ENCODE results near the gene TNN. TPM values are rescaled to one million over a fixed set of nuclear protein-coding genes. Genes with fewer than 3 reads are reported as not detected.

The TNN gene
- total RNA-seq, 4 donors from 2014 or later, result 5.9 TPM; not detected in 3

DNA sequence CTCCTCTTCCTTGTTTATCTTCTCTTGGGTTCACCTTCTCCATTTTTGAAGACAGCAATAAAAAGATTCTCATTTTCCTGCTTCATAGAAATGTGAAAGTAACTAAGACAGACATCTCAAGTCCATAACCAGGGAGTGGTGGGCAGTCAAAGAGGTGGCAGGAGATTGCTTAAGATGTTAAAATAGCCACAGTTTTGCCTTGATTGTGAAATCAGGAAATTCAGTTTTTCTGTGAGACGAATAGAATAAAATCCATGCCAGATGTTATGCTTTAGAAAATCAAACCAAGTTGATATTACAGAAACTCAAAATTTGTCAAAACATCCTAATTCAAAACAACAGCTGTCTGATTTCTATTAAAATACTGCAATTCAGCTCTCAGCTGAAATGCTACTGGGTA, 57.2 kb downstream of the TNN start:
- TF ChIP-seq POLR2A (IDR thresholded peaks at IDR 0.05), result no peak
- TF ChIP-seq, protein P1, sequence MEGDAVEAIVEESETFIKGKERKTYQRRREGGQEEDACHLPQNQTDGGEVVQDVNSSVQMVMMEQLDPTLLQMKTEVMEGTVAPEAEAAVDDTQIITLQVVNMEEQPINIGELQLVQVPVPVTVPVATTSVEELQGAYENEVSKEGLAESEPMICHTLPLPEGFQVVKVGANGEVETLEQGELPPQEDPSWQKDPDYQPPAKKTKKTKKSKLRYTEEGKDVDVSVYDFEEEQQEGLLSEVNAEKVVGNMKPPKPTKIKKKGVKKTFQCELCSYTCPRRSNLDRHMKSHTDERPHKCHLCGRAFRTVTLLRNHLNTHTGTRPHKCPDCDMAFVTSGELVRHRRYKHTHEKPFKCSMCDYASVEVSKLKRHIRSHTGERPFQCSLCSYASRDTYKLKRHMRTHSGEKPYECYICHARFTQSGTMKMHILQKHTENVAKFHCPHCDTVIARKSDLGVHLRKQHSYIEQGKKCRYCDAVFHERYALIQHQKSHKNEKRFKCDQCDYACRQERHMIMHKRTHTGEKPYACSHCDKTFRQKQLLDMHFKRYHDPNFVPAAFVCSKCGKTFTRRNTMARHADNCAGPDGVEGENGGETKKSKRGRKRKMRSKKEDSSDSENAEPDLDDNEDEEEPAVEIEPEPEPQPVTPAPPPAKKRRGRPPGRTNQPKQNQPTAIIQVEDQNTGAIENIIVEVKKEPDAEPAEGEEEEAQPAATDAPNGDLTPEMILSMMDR (IDR thresholded peaks at IDR 0.05), result no peak
- H3K36me3 ChIP-seq, result no peaks in the 10 kb centered on the region
- H3K4me1 ChIP-seq, result no peaks in the 10 kb centered on the region
- intact Hi-C loops (cut with DNase I; ENCODE audit: low total_unique reads), result loop anchor here (10.0 kb wide), 1 partner anchor 90 kb away; no protein-coding TSS in a partner anchor
- no peaks in the 10 kb centered on the region for H3K9me3 ChIP-seq
- no peaks in the 10 kb centered on the region for H3K27me3 ChIP-seq
- DNase-seq, result no peak
- H3K4me3 ChIP-seq, result no peak overlapping the region
- peak overlapping the region; percentile 2 to 33 for H3K27ac ChIP-seq

DNA sequence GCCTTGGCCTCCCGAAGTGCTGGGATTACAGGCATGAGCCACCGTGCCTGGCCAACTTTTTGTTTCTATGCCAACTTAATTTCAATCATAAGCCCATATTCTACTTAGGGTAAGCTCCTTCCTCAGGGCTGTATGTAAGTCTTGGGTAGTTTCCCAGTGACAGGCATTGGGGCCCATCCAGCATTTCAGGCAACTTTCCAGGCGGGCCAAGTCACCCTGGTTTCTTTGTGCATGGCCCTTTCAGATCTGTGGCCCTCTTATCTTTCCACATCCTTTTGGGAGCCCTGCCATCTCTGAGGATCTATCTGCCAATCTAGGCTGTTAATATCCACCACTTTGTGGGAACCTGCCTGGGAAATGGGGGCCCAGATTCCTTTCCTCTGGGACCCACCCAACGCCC, 58.7 kb downstream of the TNN start:
- H3K4me3 ChIP-seq, result no peak overlapping the region
- no peaks in the 10 kb centered on the region for H3K36me3 ChIP-seq
- TF ChIP-seq, protein P1 (IDR thresholded peaks at IDR 0.05), result no peak
- no peak for TF ChIP-seq POLR2A (IDR thresholded peaks at IDR 0.05)
- intact Hi-C loops (cut with DNase I; ENCODE audit: low total_unique reads), result loop anchor here (10.0 kb wide), 1 partner anchor 92 kb away; no protein-coding TSS in a partner anchor
- H3K27ac ChIP-seq, result no peak overlapping the region
- DNase-seq, result no peak
- no peaks in the 10 kb centered on the region for H3K27me3 ChIP-seq
- H3K4me1 ChIP-seq, result no peaks in the 10 kb centered on the region
- no peaks in the 10 kb centered on the region for H3K9me3 ChIP-seq

DNA sequence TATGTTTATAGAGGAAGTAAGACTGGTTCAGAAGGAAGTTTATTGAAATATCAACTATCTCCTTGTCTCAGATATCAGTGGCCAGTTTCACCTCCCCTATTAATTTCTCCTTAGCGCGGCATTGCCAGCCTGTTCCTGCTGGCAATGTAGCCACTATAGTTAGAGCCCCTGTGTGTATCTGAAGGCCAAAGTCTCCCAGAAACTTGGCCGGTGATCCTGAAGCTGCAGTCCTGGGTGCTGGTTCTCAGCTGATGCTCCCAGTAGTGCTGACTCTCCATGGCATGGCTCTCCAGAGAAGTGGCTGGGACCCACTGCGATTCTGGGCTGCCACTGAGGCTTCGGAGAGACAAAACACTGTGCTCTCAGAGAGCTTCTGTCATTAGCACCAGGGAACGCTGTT, 59.9 kb downstream of the TNN start:
- intact Hi-C loops (cut with DNase I; ENCODE audit: low total_unique reads), result loop anchor here (10.0 kb wide), 1 partner anchor 93 kb away; no protein-coding TSS in a partner anchor
- H3K36me3 ChIP-seq, result no peaks in the 10 kb centered on the region
- TF ChIP-seq POLR2A (IDR thresholded peaks at IDR 0.05), result no peak
- TF ChIP-seq, protein P1 (IDR thresholded peaks at IDR 0.05), result no peak
- H3K9me3 ChIP-seq, result no peaks in the 10 kb centered on the region
- DNase-seq, result no peak
- H3K27ac ChIP-seq, result no peak overlapping the region
- H3K27me3 ChIP-seq, result no peaks in the 10 kb centered on the region
- no peaks in the 10 kb centered on the region for H3K4me1 ChIP-seq
- H3K4me3 ChIP-seq, result no peak overlapping the region

DNA sequence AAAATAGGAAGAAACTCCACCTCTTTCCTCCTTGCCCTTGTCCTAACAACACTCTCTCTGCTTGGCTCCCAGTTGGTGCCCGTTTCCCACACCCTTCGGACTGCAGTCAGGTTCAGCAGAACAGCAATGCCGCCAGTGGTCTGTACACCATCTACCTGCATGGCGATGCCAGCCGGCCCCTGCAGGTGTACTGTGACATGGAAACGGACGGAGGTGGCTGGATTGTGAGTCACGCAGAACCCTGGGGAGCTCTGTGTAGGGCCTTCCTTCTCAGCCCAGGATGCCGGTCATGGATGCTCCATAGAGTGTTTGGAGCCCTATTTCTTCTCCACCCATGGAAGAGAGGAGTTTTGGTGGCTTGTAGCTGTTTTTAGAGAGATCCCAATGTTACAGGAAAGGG, 60.9 kb downstream of the TNN start:
- Histone ChIP-seq H3K9me3 (no peaks in the 10 kb centered on the region), H3K27me3 (no peaks in the 10 kb centered on the region), H3K4me1 (no peaks in the 10 kb centered on the region), H3K36me3 (no peaks in the 10 kb centered on the region), H3K4me3 (no peak overlapping the region), H3K27ac (no peak overlapping the region)
- no peak for TF ChIP-seq POLR2A (IDR thresholded peaks at IDR 0.05)
- TF ChIP-seq, protein P1 (IDR thresholded peaks at IDR 0.05), result no peak
- DNase-seq, result no peak
- intact Hi-C loops (cut with DNase I; ENCODE audit: low total_unique reads), result loop anchor here (10.0 kb wide), 1 partner anchor 94 kb away; no protein-coding TSS in a partner anchor

DNA sequence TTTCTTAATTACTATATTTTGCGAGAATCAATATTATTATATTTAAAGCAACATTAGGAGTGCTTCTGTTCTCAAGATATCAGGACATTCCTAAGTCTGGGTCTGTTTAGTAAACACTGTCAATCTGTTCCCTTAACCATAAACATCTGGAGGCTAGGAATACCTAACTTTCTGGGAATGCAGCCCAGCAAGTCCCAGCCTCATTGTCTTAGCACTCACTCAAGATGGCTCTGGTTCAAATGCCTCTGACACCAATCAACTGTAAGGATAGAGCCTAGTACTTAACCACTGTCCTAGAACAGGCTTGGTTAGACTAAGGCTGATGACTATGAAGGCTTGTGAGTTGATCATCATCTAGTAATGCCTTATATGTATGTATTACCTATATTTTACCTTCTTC, 61.5 kb downstream of the TNN start:
- Histone ChIP-seq H3K4me1 (no peaks in the 10 kb centered on the region), H3K27me3 (no peaks in the 10 kb centered on the region), H3K9me3 (no peaks in the 10 kb centered on the region), H3K4me3 (no peak overlapping the region), H3K27ac (no peak overlapping the region), H3K36me3 (no peaks in the 10 kb centered on the region)
- DNase-seq, result no peak
- TF ChIP-seq POLR2A (IDR thresholded peaks at IDR 0.05), result no peak
- TF ChIP-seq, protein P1 (IDR thresholded peaks at IDR 0.05), result no peak
- intact Hi-C loops (cut with DNase I; ENCODE audit: low total_unique reads), result loop anchor here (10.0 kb wide), 1 partner anchor 94 kb away; no protein-coding TSS in a partner anchor
